ENCODE measurements around the gene HOXD4. TPM values are rescaled to one million over a fixed set of nuclear protein-coding genes. Genes with fewer than 3 reads are reported as not detected.
A peak's percentile ranks its signal among the peaks of the same experiment; 100 is the strongest.

The HOXD4 gene
- total RNA-seq, 1 donor from 2014 or later: not detected

DNA sequence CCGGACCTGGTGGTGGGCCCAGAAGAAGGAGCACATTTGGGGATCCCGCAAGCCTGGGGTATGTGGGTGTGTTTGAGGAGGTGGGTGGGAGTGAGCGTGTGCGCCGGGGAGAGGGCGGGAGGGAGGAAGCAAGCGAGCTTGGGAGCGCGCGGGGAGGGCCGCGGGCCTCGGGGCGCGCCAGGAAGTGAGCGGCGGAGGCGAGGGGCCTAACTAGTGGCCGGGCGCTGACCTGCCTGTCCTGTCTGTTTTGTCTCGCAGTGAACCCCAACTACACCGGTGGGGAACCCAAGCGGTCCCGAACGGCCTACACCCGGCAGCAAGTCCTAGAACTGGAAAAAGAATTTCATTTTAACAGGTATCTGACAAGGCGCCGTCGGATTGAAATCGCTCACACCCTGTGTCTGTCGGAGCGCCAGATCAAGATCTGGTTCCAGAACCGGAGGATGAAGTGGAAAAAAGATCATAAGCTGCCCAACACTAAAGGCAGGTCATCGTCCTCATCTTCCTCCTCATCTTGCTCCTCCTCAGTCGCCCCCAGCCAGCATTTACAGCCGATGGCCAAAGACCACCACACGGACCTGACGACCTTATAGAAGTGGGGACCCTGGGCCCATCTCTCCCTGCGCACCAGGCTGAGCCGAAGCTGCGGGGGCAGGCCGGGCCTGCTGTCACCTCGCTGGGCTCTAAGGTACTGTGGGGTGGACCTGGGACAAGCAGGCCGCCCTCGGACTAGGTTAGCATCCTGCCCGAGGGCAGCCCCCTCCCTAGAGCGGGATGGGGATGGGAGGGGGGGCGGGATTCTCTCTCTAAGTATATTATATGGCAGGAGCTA lies 1.2 kb downstream of the HOXD4 start:
- no peak overlapping the region for H3K27ac Mint-ChIP-seq
- DNase-seq (ENCODE audit: low spot score): no peak
- no peak overlapping the region for H3K4me3 Mint-ChIP-seq
- no peaks in the 10 kb centered on the region for H3K4me1 Mint-ChIP-seq (ENCODE audit: low read depth)
- peaks cover 2% of the 10 kb centered on the region for H3K36me3 Mint-ChIP-seq (ENCODE audit: low read depth)
- intact Hi-C loops (cut with micrococcal nuclease): no loop called here
- peaks cover 77% of the 10 kb centered on the region for H3K27me3 Mint-ChIP-seq (ENCODE audit: insufficient read depth)
- no peaks in the 10 kb centered on the region for H3K9me3 Mint-ChIP-seq

DNA sequence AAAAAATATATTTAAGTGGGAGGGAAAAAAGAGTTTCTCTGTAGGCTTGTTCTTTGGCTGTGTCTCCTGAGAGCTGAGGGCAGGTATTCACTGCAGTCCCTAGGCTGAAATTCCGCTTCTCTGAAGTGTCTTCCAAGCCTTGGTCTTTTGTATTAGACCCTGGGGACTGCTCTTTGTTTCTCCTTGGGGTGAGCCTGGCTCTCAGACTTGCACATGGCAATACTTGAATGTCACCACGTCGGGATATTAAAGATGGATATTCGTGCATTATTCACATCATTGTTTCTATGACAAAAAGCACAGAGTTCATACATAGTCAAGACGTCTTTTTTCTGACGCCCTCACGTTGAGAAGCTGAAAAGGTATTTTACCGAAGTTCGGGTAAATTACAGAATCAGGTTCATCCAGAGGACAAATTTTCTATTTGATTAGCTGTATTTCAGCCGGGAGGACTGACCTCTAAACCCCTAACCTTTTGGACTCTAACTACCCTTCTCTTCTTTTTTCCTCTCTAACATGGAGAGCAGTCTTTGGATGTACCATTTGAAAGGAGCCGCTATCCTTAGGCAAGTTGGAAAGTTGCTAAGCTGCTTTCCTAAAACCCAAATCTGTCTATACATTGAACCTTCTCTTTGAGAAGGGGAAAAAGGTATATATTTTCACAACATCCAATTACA lies 3.4 kb downstream of the HOXD4 start:
- intact Hi-C loops (cut with micrococcal nuclease): no loop called here
- H3K4me1 Mint-ChIP-seq (ENCODE audit: low read depth): no peaks in the 10 kb centered on the region
- no peak overlapping the region for H3K4me3 Mint-ChIP-seq

DNA sequence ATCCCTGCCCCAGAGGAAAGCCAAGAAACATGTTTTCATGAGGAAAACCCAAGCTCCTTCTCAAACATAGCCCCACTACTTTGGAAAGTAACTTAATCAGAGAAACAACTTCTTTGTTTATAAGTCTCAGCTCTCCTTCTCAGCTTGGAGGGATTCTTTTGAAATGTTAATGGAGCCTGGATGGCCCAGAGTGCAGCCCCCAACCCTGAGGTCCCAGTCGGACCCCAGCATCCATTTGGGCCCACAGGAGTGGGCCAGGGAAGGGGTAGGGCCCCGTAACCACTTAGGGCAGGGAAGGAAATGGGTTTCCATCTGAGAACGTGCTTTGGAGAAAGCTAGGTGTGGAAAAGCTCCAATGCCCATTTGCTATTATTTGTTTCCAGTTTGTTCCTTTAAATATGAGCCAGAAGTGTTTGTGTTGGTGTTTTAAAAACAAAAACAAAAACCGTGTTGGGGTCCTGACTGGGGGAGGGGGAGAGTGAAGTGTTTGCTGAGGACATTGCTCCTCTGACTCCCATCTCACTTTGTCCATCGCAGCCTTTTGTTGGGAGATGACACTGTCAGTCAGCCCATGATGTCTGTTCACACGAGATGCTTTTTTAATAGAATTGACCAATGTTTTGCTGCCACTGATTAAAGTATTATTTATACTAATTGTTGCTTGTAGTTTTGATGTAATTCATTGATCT lies 4.2 kb downstream of the HOXD4 start:
- Mint-ChIP-seq H3K27ac (no peak overlapping the region), H3K4me1 (ENCODE audit: low read depth) (no peaks in the 10 kb centered on the region), H3K36me3 (ENCODE audit: low read depth) (peaks cover 2% of the 10 kb centered on the region), H3K4me3 (no peak overlapping the region), H3K9me3 (no peaks in the 10 kb centered on the region), H3K27me3 (ENCODE audit: insufficient read depth) (peaks cover 71% of the 10 kb centered on the region)
- intact Hi-C loops (cut with micrococcal nuclease): loop anchor here (2.0 kb wide), 1 partner anchor 23 kb away; no protein-coding TSS in a partner anchor
- no peak for DNase-seq (ENCODE audit: low spot score)

More for the DNA sequence above, 3.4 kb downstream of the HOXD4 start:
- Mint-ChIP-seq H3K27me3 (ENCODE audit: insufficient read depth) (peaks cover 74% of the 10 kb centered on the region), H3K9me3 (no peaks in the 10 kb centered on the region), H3K36me3 (ENCODE audit: low read depth) (peaks cover 2% of the 10 kb centered on the region), H3K27ac (no peak overlapping the region)
- DNase-seq (ENCODE audit: low spot score): no peak

DNA sequence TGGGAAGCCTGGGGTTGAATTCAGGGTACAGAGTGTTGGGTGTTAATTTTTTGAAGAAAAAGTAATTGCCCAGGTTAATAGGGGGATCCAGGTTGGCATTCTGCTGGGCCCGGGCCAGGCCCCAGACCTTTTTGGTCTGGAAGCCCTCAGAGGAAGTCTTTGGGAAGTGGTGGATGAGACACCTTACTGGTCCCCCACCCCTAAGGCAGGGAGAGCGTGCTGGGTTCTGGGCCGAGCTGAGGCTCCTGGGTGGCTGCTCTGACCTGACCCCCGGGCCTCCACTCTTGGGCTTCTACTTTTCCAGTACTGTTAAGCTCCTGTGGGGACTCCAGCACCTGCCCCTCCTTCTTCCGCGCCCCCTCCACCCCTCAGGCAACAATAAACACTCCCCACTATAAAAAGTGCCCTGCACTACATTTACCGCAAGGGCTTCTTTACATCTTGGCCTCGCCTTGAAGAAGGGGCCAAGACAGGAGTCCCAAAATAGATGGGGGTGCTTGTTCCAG lies 5.0 kb downstream of the HOXD4 start:
- DNase-seq (ENCODE audit: low spot score): no peak
- peak overlapping the region; percentile 40 for H3K27ac Mint-ChIP-seq
- H3K27me3 Mint-ChIP-seq (ENCODE audit: insufficient read depth): peaks cover 72% of the 10 kb centered on the region
- peaks cover 2% of the 10 kb centered on the region for H3K36me3 Mint-ChIP-seq (ENCODE audit: low read depth)
- H3K4me1 Mint-ChIP-seq (ENCODE audit: low read depth): no peaks in the 10 kb centered on the region
- no peak overlapping the region for H3K4me3 Mint-ChIP-seq
- no peaks in the 10 kb centered on the region for H3K9me3 Mint-ChIP-seq
- intact Hi-C loops (cut with micrococcal nuclease): loop anchor here (2.0 kb wide), 1 partner anchor 24 kb away; no protein-coding TSS in a partner anchor

DNA sequence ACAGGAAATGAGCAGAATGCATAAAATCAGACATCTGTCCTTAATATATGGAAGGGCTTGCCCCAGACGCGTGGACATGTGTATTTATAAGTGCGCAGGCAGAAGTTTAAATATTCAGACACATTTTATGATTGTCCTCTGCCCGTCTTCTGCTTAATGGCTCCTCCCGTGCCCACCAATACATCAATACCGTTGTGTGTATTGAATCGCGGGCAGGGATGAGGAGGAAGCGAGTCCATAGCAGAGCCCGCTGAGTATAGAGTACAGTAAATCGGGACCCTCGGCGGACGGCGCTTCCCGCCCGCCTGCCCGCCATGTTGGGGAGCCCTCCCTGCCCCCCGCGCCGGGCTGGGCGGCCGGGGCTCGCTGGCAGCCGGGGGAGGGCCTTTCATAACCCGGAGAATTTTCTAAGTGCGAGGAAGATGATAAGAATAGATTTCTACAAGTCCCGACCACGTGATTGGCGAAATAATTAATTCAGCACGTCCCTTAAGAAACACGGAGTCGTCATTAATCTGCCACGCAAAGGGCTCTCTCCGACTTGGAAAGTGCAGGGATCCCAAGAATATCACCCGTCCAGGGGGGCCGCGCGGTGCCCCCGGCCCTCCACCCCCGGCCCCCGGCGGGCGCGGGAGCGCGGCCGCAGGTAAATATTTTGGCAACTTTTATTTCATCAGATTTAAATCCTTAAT lies 5.6 kb downstream of the HOXD4 start, which contains the start of gene HOXD3:
HOXD3 (plus strand) TSS at position 501 of the 692 bp plus-strand sequence. CDS start 11,808 bp downstream, outside the sequence.
- H3K4me3 Mint-ChIP-seq: no peak within 1 kb of the TSS
- peaks cover 71% of the 10 kb centered on the region for H3K27me3 Mint-ChIP-seq (ENCODE audit: insufficient read depth)
- H3K27ac Mint-ChIP-seq: peak within 1 kb of the TSS; percentile 85
- no peaks in the 10 kb centered on the region for H3K4me1 Mint-ChIP-seq (ENCODE audit: low read depth)
- peaks cover 2% of the 10 kb centered on the region for H3K36me3 Mint-ChIP-seq (ENCODE audit: low read depth)
- no peaks in the 10 kb centered on the region for H3K9me3 Mint-ChIP-seq
- DNase-seq (ENCODE audit: low spot score): no peak
- intact Hi-C loops (cut with micrococcal nuclease): loop anchor here (2.0 kb wide), 1 partner anchor 24 kb away; no protein-coding TSS in a partner anchor

DNA sequence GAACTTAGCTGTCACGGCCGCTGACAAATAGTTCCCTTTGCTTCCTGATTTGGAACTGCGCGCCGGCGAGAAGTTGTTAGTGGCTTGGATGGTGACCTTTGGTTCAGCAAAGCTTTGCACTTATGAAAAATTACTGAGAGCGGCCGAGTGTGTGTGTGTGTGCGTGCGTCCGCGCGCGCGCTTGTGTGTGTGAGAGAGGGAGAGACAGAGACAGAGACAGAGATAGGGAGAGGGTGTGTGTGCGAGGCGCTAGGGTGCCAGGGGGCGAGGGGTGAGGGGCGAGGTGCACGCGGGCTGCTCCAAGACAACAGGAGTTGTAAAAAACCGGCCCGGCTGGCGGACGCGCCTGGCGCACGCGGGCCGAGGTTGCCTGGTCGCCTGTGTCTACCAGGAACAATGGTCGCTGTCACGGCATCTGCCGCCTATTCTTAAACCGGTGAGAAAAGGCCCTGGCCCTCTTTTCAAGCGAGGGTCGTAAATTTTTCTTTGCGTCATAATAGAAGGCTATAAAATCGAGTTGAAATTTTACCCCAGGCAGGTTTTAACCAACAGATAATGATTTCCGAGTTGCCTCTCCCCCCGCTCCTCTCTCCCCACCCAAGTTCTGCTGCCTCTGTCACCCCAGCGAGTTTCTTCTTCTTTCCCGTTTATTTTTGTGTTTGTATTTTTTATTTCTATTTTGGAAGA lies 6.3 kb downstream of the HOXD4 start:
- H3K27ac Mint-ChIP-seq: peak overlapping the region; percentile 85
- H3K4me3 Mint-ChIP-seq: no peak overlapping the region
- intact Hi-C loops (cut with micrococcal nuclease): loop anchor here (2.0 kb wide), 1 partner anchor 25 kb away; no protein-coding TSS in a partner anchor
- peaks cover 2% of the 10 kb centered on the region for H3K36me3 Mint-ChIP-seq (ENCODE audit: low read depth)
- H3K9me3 Mint-ChIP-seq: no peaks in the 10 kb centered on the region
- H3K27me3 Mint-ChIP-seq (ENCODE audit: insufficient read depth): peaks cover 72% of the 10 kb centered on the region
- no peaks in the 10 kb centered on the region for H3K4me1 Mint-ChIP-seq (ENCODE audit: low read depth)
- DNase-seq (ENCODE audit: low spot score): no peak

DNA sequence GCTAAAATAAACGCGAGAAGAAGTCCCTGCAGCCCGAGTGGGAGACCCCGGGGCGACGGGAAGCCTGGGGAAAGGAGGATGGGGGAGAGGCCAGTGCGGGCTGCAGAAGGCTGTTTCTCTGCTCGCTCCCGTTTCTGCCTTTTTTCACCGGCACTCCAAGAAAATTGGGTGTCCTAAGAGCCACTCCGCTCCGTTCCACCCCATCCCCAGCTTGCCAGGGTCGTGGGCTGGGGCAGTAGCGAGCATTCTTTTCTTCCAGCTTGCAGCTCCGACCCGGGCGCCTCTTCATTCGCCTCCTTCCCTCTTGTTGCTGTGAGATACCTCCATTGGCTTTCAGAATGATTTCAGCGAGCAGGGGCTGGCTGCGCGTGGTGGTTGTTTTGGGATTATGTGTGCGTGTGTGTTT lies 6.8 kb downstream of the HOXD4 start:
- Mint-ChIP-seq H3K27ac (peak overlapping the region; percentile 85), H3K27me3 (ENCODE audit: insufficient read depth) (peaks cover 73% of the 10 kb centered on the region), H3K4me3 (no peak overlapping the region), H3K36me3 (ENCODE audit: low read depth) (peaks cover 2% of the 10 kb centered on the region), H3K9me3 (no peaks in the 10 kb centered on the region), H3K4me1 (ENCODE audit: low read depth) (no peaks in the 10 kb centered on the region)
- DNase-seq (ENCODE audit: low spot score): no peak
- intact Hi-C loops (cut with micrococcal nuclease): no loop called here

DNA sequence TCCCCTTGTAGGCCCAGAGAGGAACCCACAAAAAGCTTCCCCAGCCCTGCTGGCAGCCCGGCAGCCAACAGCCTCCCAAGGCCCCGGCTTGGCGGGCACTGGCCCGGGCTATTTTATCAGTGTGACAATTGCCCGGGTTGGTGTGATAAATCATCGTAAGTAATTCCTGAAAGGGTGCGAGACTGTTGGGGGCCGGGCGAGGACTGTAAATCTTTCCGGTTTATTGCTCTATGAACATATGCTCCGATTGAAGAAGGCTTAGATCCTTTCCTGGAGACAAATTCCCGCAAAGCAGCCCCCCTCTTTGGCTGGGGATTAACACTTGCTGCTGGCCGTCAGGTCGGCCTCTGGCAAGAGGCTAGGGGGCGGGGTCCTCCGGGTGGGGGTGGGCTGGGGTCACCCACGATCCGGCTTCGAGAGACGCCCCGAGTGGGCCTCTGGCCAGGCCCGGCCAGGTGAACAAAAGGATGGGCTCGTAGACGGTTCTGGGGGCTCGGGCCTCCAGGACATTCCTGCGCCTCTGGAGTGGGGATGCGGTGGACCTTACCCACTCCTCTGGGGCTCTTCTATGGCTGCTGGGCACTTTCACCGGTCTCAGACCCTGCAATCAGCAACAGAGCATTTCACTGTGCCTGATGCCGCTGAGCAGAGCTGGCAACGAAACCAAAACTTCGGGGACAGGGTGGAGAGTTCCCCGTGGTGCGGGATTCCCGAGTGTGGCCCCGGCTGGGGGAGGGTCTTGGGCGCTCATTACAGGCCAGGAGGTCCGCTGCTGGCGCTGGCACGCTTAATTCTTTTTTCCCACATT lies 7.7 kb downstream of the HOXD4 start:
- no peak for DNase-seq (ENCODE audit: low spot score)
- Mint-ChIP-seq H3K9me3 (peaks cover 4% of the 10 kb centered on the region), H3K4me1 (ENCODE audit: low read depth) (no peaks in the 10 kb centered on the region), H3K4me3 (no peak overlapping the region), H3K36me3 (ENCODE audit: low read depth) (peaks cover 5% of the 10 kb centered on the region), H3K27me3 (ENCODE audit: insufficient read depth) (peaks cover 78% of the 10 kb centered on the region), H3K27ac (no peak overlapping the region)
- intact Hi-C loops (cut with micrococcal nuclease): no loop called here

DNA sequence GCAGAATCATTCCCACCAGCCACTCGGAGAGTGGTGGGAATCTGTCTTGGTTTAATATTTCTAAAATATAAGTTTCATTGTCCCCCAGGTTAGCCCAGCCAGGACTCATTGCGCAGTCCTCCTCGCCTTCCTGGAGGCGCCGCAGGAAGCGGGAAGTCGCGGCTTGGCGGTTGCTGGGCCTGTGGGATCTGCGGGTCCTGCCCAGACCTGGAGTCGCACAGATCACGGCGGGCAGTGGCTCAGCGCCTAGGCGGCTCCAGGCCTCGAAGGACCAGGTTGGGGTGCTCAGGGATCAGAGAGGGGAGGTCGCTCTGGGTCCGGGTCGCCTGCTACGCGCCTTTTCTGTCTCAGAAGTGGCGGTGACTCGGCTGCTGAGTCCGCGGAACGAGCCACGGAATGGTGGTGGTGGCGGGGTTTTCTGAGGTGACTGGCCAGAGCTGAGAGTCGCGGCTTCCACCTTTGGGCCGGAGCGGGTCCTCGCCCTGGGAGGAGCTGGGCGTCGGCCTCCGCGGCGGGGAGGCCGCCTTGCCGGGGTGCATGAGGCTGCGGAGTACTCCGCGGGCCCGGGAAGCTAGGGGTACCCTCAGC lies 8.4 kb downstream of the HOXD4 start:
- no peak overlapping the region for H3K27ac Mint-ChIP-seq

DNA sequence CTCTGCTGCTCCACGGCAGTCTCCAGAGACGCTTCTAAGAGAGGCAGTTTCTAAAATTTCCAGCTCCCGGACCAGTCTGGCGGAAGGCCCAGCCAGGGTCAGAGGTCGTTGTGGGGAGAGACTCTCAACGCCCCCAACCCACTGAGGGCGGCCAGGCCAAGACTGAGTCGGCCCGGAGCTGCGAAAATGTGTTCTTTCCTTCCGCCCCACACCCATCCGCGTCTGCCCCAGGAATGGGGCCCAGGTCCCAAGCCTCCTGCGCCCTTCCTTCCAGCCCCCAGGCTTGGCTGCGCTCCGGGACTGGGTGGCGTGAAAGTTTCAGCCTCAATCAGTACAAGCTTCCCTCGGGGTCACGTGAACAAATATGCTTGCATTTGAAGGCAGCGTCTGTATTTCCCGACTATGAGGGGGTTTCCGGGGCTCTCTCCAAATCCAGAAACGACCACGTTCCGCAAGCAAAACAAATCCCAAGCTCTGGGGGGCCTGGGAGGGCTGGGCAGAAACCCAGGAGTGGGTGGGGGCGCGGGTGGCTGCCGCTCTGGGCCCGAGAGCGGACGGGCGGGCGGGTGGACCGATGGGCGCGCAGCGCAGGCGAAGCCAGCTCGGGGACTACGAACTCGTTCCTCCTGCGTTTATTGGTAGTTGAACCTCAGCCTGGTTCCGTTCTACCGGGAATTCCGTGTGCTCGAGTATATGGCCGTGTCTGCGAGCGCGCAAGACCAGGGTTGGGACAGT lies 9.1 kb downstream of the HOXD4 start:
- H3K36me3 Mint-ChIP-seq (ENCODE audit: low read depth): peaks cover 7% of the 10 kb centered on the region
- no peak overlapping the region for H3K4me3 Mint-ChIP-seq
- H3K4me1 Mint-ChIP-seq (ENCODE audit: low read depth): no peaks in the 10 kb centered on the region
- DNase-seq (ENCODE audit: low spot score): no peak
- H3K9me3 Mint-ChIP-seq: peaks cover 7% of the 10 kb centered on the region
- H3K27ac Mint-ChIP-seq: no peak overlapping the region
- H3K27me3 Mint-ChIP-seq (ENCODE audit: insufficient read depth): peaks cover 78% of the 10 kb centered on the region
- intact Hi-C loops (cut with micrococcal nuclease): loop anchor here (5.0 to 10.0 kb wide), 2 partner anchors 46 to 1828 kb away; partner anchors contain the start of genes HOXD10 and SP9

More for the DNA sequence above, 8.4 kb downstream of the HOXD4 start:
- Mint-ChIP-seq H3K36me3 (ENCODE audit: low read depth) (peaks cover 7% of the 10 kb centered on the region), H3K27me3 (ENCODE audit: insufficient read depth) (peaks cover 78% of the 10 kb centered on the region), H3K4me1 (ENCODE audit: low read depth) (no peaks in the 10 kb centered on the region), H3K4me3 (no peak overlapping the region), H3K9me3 (peaks cover 7% of the 10 kb centered on the region)
- DNase-seq (ENCODE audit: low spot score): no peak
- intact Hi-C loops (cut with micrococcal nuclease): loop anchor here (5.0 to 10.0 kb wide), 2 partner anchors 45 to 1827 kb away; partner anchors contain the start of genes HOXD10 and SP9

Data from activated T-helper 1 cell treated with anti-CD3 and anti-CD28 coated beads, Interleukin-12 subunit alpha, Interleukin-12 subunit beta, Interleukin-2, Interleukin-4 antibody, amounts not matched to agents 30 ng/mL and 10 ng/mL and 1 ng/mL, durations not matched to agents 14 hours and 24 hours and 36 hours (primary cell).